Sigmoid colon (tissue), 4 donors: ENCODE results near the gene PPP3R1.

Experiments used
- CTCF ChIP-seq, 4 experiments: fragments of 450-650 bp in 3 of 4; fragments of 200-600 bp in 1 of 4; IDR thresholded peaks; one replicate each; pipeline ENCODE4 v1.5.1; 2016 to 2019; ENCODE audit warnings: antibody characterized with exemption in 4 of 4, mild to moderate bottlenecking in 3 of 4, moderate library complexity in 2 of 4
- POLR2AphosphoS5 ChIP-seq, 4 donors: sonication (generic); formaldehyde crosslinking; IDR thresholded peaks; one replicate each; pipeline ENCODE4 v1.6.1; 2017; ENCODE audit warnings: antibody characterized with exemption in 4 of 4

- TF ChIP-seq POLR2AphosphoS5 (IDR thresholded peaks at IDR 0.05) (no peak), CTCF (IDR thresholded peaks at IDR 0.05) (no peak)
Observed at GRCh38 chr2:68293024-68293423, 40.7 kb upstream of the PPP3R1 start.
